CD14-positive monocyte (primary cell): ENCODE data around the gene RPL12. TPM values are rescaled to one million over a fixed set of nuclear protein-coding genes. Genes with fewer than 3 reads are reported as not detected.

Source experiments
- DNase-seq, 3 donors: peaks; one replicate each; pipeline ENCODE4 v3.0.0-alpha.2; 2011 to 2022
- H2AFZ ChIP-seq: 2 replicates; pipeline ENCODE4 v1.6.0; 2012; ENCODE audit warnings: mild to moderate bottlenecking, low read depth, low read length, inconsistent platforms; ENCODE audit not compliant: insufficient read depth, poor library complexity, severe bottlenecking
- H3K27ac ChIP-seq, 2 donors: 1 replicate in 1 of 2; 2 replicates in 1 of 2; pipeline ENCODE4 v1.5.1; 2012 to 2013; ENCODE audit warnings: low read length in 2 of 2, control low read depth in 1 of 2, inconsistent platforms in 1 of 2, low read depth in 1 of 2, mild to moderate bottlenecking in 1 of 2
- H3K27me3 ChIP-seq, 2 donors: one replicate each; pipeline versions ENCODE4 v1.6.0 to v1.6.1; 2011 to 2013; ENCODE audit warnings: low read length in 2 of 2; ENCODE audit not compliant: control insufficient read depth in 2 of 2, insufficient read depth in 2 of 2
- H3K36me3 ChIP-seq, 2 donors: replicated peaks in 1 of 2; 1 replicate in 1 of 2; 2 replicates in 1 of 2; pipeline versions ENCODE4 v1.5.1 to v1.6.1; 2012 to 2013; ENCODE audit warnings: low read length in 2 of 2, control low read depth in 1 of 2, inconsistent platforms in 1 of 2, mild to moderate bottlenecking in 1 of 2; ENCODE audit not compliant: insufficient read depth in 2 of 2, control insufficient read depth in 1 of 2
- H3K4me1 ChIP-seq, 2 donors: 1 replicate in 1 of 2; 2 replicates in 1 of 2; pipeline versions ENCODE4 v1.5.1 to v1.6.1; 2012 to 2013; ENCODE audit warnings: low read length in 2 of 2, control low read depth in 1 of 2, inconsistent platforms in 1 of 2, mild to moderate bottlenecking in 1 of 2, moderate library complexity in 1 of 2; ENCODE audit not compliant: insufficient read depth in 2 of 2, control insufficient read depth in 1 of 2
- H3K4me2 ChIP-seq: replicated peaks from 2 replicates; pipeline ENCODE3; 2012; ENCODE audit warnings: low read length, moderate library complexity, mild to moderate bottlenecking; ENCODE audit not compliant: poor library complexity, severe bottlenecking; ENCODE audit errors: extremely low read depth
- H3K4me3 ChIP-seq, 3 experiments: fragments of 200-600 bp in 1 of 3; sonication (generic) in 1 of 3; replicated peaks in 1 of 3; 1 replicate in 2 of 3; 2 replicates in 1 of 3; pipeline ENCODE4 v1.5.1; 2011 to 2013; ENCODE audit warnings: low read length in 3 of 3, mild to moderate bottlenecking in 3 of 3, control low read depth in 2 of 3, low read depth in 2 of 3, inconsistent platforms in 1 of 3, moderate library complexity in 1 of 3
- H3K79me2 ChIP-seq: 2 replicates; pipeline ENCODE4 v1.6.0; 2012; ENCODE audit warnings: mild to moderate bottlenecking, control low read depth, inconsistent platforms, low read length, moderate library complexity; ENCODE audit not compliant: insufficient read depth
- H3K9ac ChIP-seq: 2 replicates; pipeline ENCODE4 v1.6.0; 2017; ENCODE audit warnings: low read length, mild to moderate bottlenecking; ENCODE audit not compliant: insufficient read depth, poor library complexity, severe bottlenecking
- H3K9me3 ChIP-seq, 2 donors: replicated peaks in 1 of 2; 1 replicate in 1 of 2; 2 replicates in 1 of 2; pipeline versions ENCODE4 v1.5.1 to v1.6.1; 2012 to 2013; ENCODE audit warnings: low read length in 2 of 2, control low read depth in 1 of 2; ENCODE audit not compliant: control insufficient read depth in 1 of 2, insufficient read depth in 1 of 2
- H4K20me1 ChIP-seq: 2 replicates; pipeline ENCODE4 v1.6.0; 2012; ENCODE audit warnings: mild to moderate bottlenecking, low read length, control low read depth, moderate library complexity; ENCODE audit not compliant: insufficient read depth
- H3K27ac Mint-ChIP-seq, 7 donors: one replicate each; pipeline ENCODE4 v1.8.0; 2020; ENCODE audit warnings: mild to moderate bottlenecking in 7 of 7, mixed read lengths in 7 of 7, moderate library complexity in 6 of 7, inconsistent platforms in 2 of 7
- H3K27me3 Mint-ChIP-seq, 3 donors: one replicate each; pipeline ENCODE4 v1.8.0; 2021 to 2022; ENCODE audit warnings: low read depth in 3 of 3, mild to moderate bottlenecking in 3 of 3, mixed read lengths in 3 of 3, moderate library complexity in 3 of 3, inconsistent platforms in 1 of 3
- H3K36me3 Mint-ChIP-seq, 2 donors: one replicate each; pipeline ENCODE4 v1.8.0; 2020; ENCODE audit warnings: mixed read lengths in 2 of 2, inconsistent platforms in 1 of 2, mild to moderate bottlenecking in 1 of 2
- H3K4me1 Mint-ChIP-seq: one replicate; pipeline ENCODE4 v1.8.0; 2020; ENCODE audit warnings: mild to moderate bottlenecking, mixed read lengths
- H3K4me3 Mint-ChIP-seq, 2 donors: one replicate each; pipeline ENCODE4 v1.8.0; 2020; ENCODE audit warnings: mild to moderate bottlenecking in 2 of 2, mixed read lengths in 2 of 2, moderate library complexity in 1 of 2
- H3K9me3 Mint-ChIP-seq, 7 donors: one replicate each; pipeline ENCODE4 v1.8.0; 2020 to 2022; ENCODE audit warnings: mixed read lengths in 7 of 7, mild to moderate bottlenecking in 6 of 7, moderate library complexity in 6 of 7, inconsistent platforms in 2 of 7
- CTCF ChIP-seq: fragments of 200-600 bp; IDR thresholded peaks from one replicate; pipeline ENCODE4 v1.8.0; 2022; ENCODE audit warnings: antibody characterized with exemption, mild to moderate bottlenecking
- WGBS: methylation state at CpG from one replicate; pipeline ENCODE4 v1.1.5; 2013; ENCODE audit warnings: missing lambda C conversion rate; ENCODE audit not compliant: insufficient coverage; 5-methylcytosine and 5-hydroxymethylcytosine counted together
- intact Hi-C, 2 donors: fragments of 100-400 bp; cut with micrococcal nuclease; formaldehyde crosslinking; loops; one replicate each; pipeline versions ENCODE4 v1.15.0 to v1.15.1; 2023
- polyA plus RNA-seq, 3 donors: library from polyadenylated mRNA; depleted of rRNA in 1 of 3; unstranded in 2 of 3; stranded (reverse) in 1 of 3; fragments of 300-500 nt in 2 of 3; fragments of >200 nt in 1 of 3; fragmentation: Illumina TruSeq in 2 of 3; gene quantifications; 1 replicate in 2 of 3; 2 replicates in 1 of 3; pipeline ENCODE4 v1.2.3, GENCODE V29; 2012 to 2021

RPL12 gene
- polyA plus RNA-seq, 3 donors = 417 to 1,509 (median 490) TPM

DNA sequence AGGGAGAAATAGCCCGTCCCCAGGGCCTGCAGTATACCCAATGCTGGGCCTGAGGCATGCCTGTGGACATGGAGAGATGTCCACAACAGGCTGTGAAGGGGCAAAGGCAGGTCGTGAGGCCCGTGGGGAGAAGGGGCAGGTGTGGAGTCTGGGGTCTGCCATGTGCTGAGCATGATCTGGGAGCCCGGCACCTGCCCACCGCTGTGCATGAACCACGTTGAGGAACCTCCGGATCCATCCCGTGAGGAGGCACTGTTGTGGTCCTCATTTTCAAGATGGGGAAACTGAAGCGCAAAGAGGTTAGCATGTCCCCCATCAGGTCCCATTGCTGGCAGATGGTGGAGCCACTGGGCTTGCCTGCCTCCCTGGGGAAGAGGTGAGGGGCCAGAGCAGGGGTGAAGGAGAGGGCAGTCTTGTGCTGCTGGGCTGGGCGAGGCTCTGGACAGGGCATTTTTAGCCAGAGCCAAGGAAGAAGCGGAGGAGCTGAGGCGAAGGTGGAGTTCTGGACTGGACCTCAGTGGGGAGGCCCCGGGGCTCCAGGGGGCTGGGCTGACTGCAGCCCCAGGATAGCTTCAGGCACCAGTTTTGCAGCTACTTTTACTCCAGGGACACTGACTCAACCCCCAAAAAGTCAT, 46.6 kb upstream of the RPL12 start:
- Histone ChIP-seq H3K9ac (no peak overlapping the region), H3K4me3 (no peak overlapping the region), H3K27ac (no peak overlapping the region), H4K20me1 (no peaks in the 10 kb centered on the region), H3K36me3 (peaks cover 55 to 81% of the 10 kb centered on the region in 2 donors), H3K27me3 (no peaks in the 10 kb centered on the region), H3K79me2 (no peaks in the 10 kb centered on the region), H3K4me2 (no peak overlapping the region), H3K4me1 (no peaks in the 10 kb centered on the region), H2AFZ (no peak overlapping the region), H3K9me3 (no peaks in the 10 kb centered on the region)
- DNase-seq = no peak
- 95% methylated on average over 13 of the region's 13 CpGs for WGBS
- H3K36me3 Mint-ChIP-seq = peaks cover 42 to 76% of the 10 kb centered on the region in 2 donors
- H3K4me1 Mint-ChIP-seq = no peaks in the 10 kb centered on the region
- H3K27me3 Mint-ChIP-seq = no peaks in the 10 kb centered on the region
- no peak for TF ChIP-seq CTCF
- peak overlapping the region in 2 of 7 donors; percentile 46 to 68 for H3K27ac Mint-ChIP-seq
- intact Hi-C loops = no loop called here
- H3K4me3 Mint-ChIP-seq = no peak overlapping the region
- no peaks in the 10 kb centered on the region for H3K9me3 Mint-ChIP-seq

GRCh38 chr9:127496974-127497373, 45.8 kb upstream of the RPL12 start:
- peaks cover 47 to 76% of the 10 kb centered on the region in 2 donors for H3K36me3 Mint-ChIP-seq
- no peak for DNase-seq
- intact Hi-C loops = no loop called here
- no peaks in the 10 kb centered on the region for H3K27me3 Mint-ChIP-seq
- no peak for TF ChIP-seq CTCF
- no peaks in the 10 kb centered on the region for H3K9me3 Mint-ChIP-seq
- Histone ChIP-seq H4K20me1 (no peaks in the 10 kb centered on the region), H3K9me3 (no peaks in the 10 kb centered on the region), H3K4me1 (no peaks in the 10 kb centered on the region), H3K27me3 (no peaks in the 10 kb centered on the region), H2AFZ (no peak overlapping the region), H3K79me2 (no peaks in the 10 kb centered on the region), H3K4me3 (no peak overlapping the region), H3K4me2 (no peak overlapping the region), H3K36me3 (peaks cover 61 to 82% of the 10 kb centered on the region in 2 donors), H3K27ac (no peak overlapping the region), H3K9ac (no peak overlapping the region)
- H3K4me1 Mint-ChIP-seq = no peaks in the 10 kb centered on the region
- no peak overlapping the region for H3K27ac Mint-ChIP-seq
- no peak overlapping the region for H3K4me3 Mint-ChIP-seq
- 93% methylated on average over 12 of the region's 12 CpGs for WGBS
